Activated naive CD8-positive, alpha-beta T cell treated with anti-CD3 and anti-CD28 coated beads, Interleukin-2, amount 50 U/mL, for 24 hours (primary cell): ENCODE results near the gene KIAA0753.

ENCODE experiments used
- ATAC-seq: fragments of 150-1000 bp; cut with Tn5 transposase; one replicate; pipeline ENCODE4 v1.10.0; 2021
- DNase-seq: peaks from one replicate; pipeline ENCODE4 v3.0.0; 2021
- H3K27ac Mint-ChIP-seq: one replicate; pipeline ENCODE4 v1.8.0; 2021; ENCODE audit warnings: mild to moderate bottlenecking, mixed read lengths
- H3K27me3 Mint-ChIP-seq: one replicate; pipeline ENCODE4 v1.8.0; 2021; ENCODE audit warnings: mixed read lengths
- H3K36me3 Mint-ChIP-seq: one replicate; pipeline ENCODE4 v1.8.0; 2021; ENCODE audit warnings: low read depth, mixed read lengths
- H3K4me1 Mint-ChIP-seq: one replicate; pipeline ENCODE4 v1.8.0; 2021; ENCODE audit warnings: mixed read lengths
- H3K4me3 Mint-ChIP-seq: one replicate; pipeline ENCODE4 v1.8.0; 2021; ENCODE audit warnings: mild to moderate bottlenecking, moderate library complexity, mixed read lengths
- H3K9me3 Mint-ChIP-seq: one replicate; pipeline ENCODE4 v1.8.0; 2021; ENCODE audit warnings: mixed read lengths

KIAA0753 gene

DNA sequence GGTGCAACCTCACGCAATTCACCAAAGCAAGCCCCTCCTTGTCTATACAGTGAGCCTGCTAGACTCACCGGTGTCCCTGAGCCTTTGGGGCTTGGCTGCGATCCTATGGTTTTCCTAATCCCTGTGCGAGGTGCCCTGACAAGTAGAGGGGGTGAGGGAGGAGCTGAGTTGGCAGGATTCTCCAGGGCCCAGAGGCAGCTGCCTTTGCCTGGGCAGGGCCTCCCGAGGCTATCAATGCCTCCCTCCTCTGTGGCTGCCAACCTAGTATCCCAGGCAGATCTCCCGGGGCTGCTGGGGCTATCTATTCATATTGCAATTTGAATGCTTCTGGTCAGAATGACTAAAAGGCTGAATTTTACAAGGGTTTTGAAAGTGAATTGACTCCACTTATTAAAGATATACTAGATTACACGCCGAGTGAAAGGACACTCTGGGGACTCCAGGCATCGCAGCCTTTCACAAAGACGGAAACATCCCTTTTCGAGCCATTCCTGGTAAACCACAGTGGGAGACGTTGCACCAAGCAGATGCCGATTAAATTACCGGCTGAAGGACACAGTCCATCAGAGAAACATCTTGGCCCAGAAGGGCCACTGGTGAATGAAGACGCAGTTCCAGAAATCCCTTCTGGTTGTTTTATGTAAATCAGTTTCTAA, 72.9 kb downstream of the KIAA0753 start:
- Mint-ChIP-seq H3K27ac (no peak overlapping the region), H3K9me3 (no peaks in the 10 kb centered on the region), H3K4me1 (no peaks in the 10 kb centered on the region), H3K4me3 (no peak overlapping the region), H3K36me3 (peaks cover 3% of the 10 kb centered on the region), H3K27me3 (peaks cover 13% of the 10 kb centered on the region)
- DNase-seq (no peak), ATAC-seq (no peak)

DNA sequence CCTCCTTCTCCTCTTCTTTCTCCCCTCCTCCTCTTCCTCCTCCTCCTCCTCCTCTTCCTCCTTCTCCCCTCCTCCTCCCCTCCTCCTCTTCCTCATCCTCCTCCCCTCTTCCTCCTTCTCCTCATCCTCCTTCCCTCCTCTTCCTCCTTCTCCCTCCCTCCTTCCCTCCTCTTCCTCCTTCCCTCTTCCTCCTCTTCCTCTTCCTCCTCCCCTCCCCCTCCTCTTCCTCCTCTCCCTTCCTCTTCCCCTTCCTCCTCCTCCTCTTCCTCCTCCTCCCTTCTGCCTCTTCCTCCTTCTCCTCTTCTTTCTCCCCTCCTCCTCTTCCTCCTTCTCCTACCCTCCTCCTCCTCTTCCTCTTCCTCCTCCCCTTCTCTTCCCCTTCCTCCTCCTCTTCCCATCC, 79.1 kb downstream of the KIAA0753 start:
- Mint-ChIP-seq H3K4me1 (no peaks in the 10 kb centered on the region), H3K27me3 (peaks cover 45% of the 10 kb centered on the region), H3K4me3 (no peak overlapping the region), H3K27ac (no peak overlapping the region), H3K36me3 (peaks cover 3% of the 10 kb centered on the region), H3K9me3 (no peaks in the 10 kb centered on the region)
- ATAC-seq (no peak), DNase-seq (no peak)

DNA sequence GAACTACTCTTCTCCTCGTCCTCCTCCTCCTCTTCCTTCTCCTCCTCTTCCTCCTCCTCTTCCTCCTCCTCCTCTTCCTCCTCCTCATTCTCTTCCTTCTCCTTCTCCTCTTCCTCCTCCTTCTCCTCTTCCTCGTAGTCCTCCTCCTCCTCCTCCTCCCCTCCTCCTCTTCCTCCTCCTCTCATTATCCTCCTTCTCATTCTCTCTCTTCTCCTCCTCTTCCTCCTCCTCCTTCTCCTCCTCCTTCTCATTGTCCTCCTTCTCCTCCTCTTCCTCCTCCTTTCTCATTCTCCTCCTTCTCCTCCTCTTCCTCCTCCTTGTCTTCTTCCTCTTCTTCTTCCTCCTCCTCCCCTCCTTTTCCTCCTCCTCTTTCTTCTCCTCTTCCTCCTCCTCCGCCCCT, 80.0 kb downstream of the KIAA0753 start:
- H3K9me3 Mint-ChIP-seq = no peaks in the 10 kb centered on the region
- ATAC-seq = no peak
- no peak overlapping the region for H3K4me3 Mint-ChIP-seq
- DNase-seq = no peak
- no peak overlapping the region for H3K27ac Mint-ChIP-seq
- H3K4me1 Mint-ChIP-seq = peaks cover under 1% of the 10 kb centered on the region
- H3K27me3 Mint-ChIP-seq = peaks cover 43% of the 10 kb centered on the region
- H3K36me3 Mint-ChIP-seq = peaks cover 3% of the 10 kb centered on the region

DNA sequence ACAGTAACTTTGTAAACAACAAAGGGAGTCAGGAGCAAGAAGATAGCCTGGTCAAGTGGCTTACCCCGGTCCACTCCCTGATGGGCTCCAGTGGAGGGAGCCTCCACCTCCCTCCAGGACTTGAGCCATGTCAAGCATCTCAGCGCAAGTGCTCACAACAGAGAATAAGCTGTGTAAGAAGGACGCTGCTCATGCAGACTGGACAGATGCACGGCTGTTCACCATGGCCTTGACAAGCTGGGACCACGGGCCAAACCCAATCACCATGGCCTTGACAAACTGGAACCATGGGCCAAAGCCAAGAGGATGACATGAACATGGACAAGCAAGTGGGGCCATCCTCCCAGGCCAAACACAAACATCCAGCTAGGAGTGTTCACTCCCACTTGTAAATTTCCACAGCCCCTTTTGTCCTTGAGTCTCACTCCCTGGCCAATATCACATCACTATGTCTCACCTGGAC, 80.7 kb downstream of the KIAA0753 start:
- Mint-ChIP-seq H3K4me1 (peaks cover 6% of the 10 kb centered on the region), H3K27me3 (peaks cover 48% of the 10 kb centered on the region), H3K4me3 (no peak overlapping the region), H3K27ac (no peak overlapping the region), H3K9me3 (no peaks in the 10 kb centered on the region), H3K36me3 (peaks cover 3% of the 10 kb centered on the region)
- DNase-seq (no peak), ATAC-seq (no peak)

DNA sequence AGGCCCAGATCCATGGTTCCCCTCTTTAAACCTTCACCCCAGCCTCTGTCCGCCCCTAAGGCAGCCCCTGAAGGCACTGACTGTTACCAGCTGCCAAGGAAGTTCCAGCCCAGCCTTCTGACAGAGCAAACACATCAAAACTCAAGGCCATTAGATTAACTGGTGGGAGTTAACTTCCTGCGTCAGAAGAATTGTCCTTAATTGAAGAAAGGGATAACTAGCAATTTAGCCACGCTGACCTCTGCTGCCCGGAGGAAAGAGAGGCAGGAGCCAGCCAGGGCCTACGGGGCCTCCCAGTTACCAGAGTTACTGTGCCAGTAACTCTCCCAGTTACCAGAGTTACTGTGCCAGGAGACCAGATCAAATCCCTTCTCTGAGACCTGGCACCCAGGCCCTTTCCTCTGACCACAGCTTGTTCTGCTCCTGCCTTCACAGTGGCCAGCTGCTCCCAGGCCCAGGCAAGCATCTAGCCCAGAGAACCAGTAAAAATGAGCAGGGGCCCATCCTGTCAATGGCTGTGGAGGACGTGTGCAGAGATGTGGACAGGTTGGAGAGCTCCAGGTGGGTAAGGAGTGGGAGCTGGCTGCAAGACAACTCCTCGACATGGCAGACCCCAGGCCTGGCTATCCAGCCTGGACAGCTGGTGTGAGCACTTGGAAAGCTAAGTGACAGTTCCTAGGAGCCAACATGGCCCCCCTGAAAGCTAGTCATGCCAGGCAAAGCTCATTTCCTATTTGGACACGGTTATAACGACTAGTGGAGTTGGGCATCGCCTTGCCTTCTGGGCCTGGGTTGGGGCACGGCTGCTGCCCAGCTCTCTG, 81.4 kb downstream of the KIAA0753 start:
- DNase-seq = no peak
- peaks cover 1% of the 10 kb centered on the region for H3K36me3 Mint-ChIP-seq
- peaks cover 53% of the 10 kb centered on the region for H3K27me3 Mint-ChIP-seq
- no peaks in the 10 kb centered on the region for H3K9me3 Mint-ChIP-seq
- no peak for ATAC-seq
- no peak overlapping the region for H3K4me3 Mint-ChIP-seq
- H3K4me1 Mint-ChIP-seq = peaks cover 9% of the 10 kb centered on the region
- no peak overlapping the region for H3K27ac Mint-ChIP-seq

DNA sequence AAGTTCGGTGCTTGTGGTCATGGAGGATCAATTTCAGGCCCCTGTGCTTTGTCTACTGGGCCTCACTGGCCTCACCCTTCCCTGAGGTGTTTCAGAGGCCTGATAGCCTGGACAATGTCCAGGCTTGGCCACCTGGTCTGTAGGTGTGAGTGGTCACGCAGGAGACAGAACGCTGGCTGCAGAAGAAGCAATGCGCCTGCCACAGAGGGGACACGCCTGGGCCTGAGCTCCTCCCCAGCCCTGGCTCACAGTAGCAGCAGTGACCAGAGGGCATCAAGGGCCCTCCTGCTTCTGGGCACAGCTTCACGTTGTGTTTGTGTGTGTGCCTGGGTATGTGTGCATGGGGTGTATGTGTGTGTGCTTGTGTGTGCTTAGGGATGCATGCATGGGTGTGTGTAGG, 82.2 kb downstream of the KIAA0753 start:
- Mint-ChIP-seq H3K36me3 (no peaks in the 10 kb centered on the region), H3K27ac (no peak overlapping the region), H3K4me1 (peaks cover 9% of the 10 kb centered on the region), H3K4me3 (no peak overlapping the region), H3K27me3 (peaks cover 54% of the 10 kb centered on the region), H3K9me3 (no peaks in the 10 kb centered on the region)
- no peak for ATAC-seq
- no peak for DNase-seq

DNA sequence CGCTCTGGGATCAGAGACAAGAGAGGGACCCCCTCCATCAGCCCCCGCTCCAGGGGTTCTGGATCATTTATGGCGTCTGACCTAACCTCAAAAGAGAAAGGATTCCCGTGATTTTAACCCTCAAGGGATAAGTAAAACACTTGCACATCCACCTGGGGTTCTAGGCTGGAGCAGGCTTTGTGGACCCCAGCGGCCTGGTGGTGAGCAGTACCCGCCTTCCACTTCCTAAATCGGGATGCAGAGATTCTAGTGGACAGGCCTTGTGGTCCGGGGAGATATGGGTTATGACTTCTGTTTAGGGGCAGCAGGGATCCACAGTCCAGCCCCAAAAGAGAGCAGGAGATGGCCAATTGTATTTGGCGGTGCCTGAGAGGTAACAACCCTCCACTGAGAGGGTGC, 83.5 kb downstream of the KIAA0753 start:
- Mint-ChIP-seq H3K9me3 (no peaks in the 10 kb centered on the region), H3K4me3 (no peak overlapping the region), H3K27me3 (peaks cover 49% of the 10 kb centered on the region), H3K36me3 (no peaks in the 10 kb centered on the region), H3K4me1 (peaks cover 9% of the 10 kb centered on the region), H3K27ac (no peak overlapping the region)
- DNase-seq = no peak
- no peak for ATAC-seq

DNA sequence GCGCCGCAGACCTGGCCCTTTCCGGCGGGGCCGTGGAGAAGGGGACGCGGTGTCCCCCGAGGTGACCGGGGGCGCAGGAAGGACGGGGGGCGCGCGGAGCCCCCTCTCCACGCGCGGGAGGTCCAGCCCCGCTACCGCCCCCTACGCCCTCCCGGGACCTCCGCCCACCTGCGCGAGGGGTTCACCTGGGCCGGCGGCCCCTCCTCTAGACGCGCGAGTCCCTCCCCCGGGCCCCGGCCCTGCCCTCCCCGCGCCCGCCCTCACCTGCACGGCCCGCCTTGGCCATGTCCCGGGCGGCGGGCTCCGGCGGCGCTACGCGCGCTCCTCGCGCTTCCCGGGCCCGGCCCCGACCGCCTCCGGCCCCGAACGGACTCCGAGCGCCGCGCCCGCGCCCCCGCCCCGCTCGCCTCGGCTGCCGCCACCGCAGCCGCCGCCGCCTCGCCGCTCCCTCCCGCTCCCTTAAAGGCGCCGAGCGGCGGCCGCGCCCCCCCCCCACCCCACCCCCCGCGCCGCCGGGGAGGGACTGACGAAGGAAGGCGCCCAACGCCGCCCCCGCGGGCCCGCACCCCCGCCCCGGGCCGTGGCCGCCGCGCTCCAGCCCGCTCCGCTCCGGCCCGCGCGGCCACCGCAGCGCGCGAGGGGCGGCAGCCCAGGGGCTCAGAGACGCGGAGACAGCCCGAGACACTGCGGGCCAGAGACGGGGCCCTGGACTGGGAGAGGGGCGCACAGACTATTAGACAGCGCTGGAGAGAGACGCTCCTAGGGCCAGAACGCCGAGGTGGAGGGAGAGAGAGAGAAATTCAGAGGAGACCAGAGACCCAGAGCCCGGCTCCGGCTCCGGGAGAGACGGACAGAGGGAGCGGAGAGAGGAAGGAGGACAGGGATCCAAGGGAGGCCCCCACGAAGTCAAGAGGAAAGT, 84.1 kb downstream of the KIAA0753 start, which contains the start of gene PITPNM3:
PITPNM3 (minus strand) TSS at position 435 of the 919 bp plus-strand sequence; CDS start at position 286, 149 bp downstream.
- Mint-ChIP-seq H3K4me1 (peaks cover 9% of the 10 kb centered on the region), H3K36me3 (no peaks in the 10 kb centered on the region), H3K27me3 (peaks cover 48% of the 10 kb centered on the region), H3K9me3 (no peaks in the 10 kb centered on the region), H3K27ac (no peak within 1 kb of the TSS), H3K4me3 (peak within 1 kb of the TSS; percentile 54)
- DNase-seq = no peak
- no peak for ATAC-seq

DNA sequence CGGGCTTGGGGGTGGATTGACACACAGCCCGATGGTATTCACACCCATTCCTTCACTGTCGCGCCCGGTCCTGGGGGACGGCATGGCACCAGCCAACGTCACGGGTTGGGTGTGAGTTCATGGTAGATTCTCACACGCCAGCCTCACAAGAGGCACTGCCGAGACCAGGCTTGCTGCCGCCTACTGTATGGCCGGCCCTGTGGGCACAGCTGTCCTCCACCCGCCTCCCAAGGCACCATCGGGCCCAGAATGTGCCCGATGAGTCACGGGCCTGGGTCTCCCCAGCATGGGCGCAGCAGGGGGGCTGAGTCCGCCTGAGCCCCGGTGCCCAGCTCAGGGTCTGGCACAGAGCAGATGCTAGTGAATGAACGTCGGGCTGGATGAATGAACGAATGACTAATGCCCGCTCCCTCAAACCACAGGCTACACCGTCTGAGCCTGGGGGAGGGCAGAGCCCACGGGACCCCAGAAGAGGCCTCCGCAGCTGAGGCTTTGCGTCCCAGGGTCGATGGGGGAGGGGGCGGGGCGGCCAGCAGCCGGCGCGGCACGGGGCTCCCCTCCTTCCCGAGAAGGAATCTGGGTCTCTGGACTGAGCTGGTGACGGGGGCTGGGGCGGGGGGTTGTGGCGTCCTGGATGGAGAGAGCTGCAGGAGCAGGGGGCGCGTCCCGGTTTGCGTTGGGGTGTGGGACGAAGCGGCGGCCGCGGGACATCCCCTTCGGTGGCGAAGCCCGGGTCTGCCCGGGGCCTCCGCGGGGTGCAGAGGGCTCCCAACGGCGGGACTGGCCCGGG, 85.0 kb downstream of the KIAA0753 start:
- H3K4me1 Mint-ChIP-seq = peaks cover 9% of the 10 kb centered on the region
- H3K27ac Mint-ChIP-seq = no peak overlapping the region
- no peaks in the 10 kb centered on the region for H3K36me3 Mint-ChIP-seq
- peaks cover 47% of the 10 kb centered on the region for H3K27me3 Mint-ChIP-seq
- no peaks in the 10 kb centered on the region for H3K9me3 Mint-ChIP-seq
- H3K4me3 Mint-ChIP-seq = peak overlapping the region; percentile 54
- ATAC-seq (peak; percentile 78), DNase-seq (peak; percentile 23)

DNA sequence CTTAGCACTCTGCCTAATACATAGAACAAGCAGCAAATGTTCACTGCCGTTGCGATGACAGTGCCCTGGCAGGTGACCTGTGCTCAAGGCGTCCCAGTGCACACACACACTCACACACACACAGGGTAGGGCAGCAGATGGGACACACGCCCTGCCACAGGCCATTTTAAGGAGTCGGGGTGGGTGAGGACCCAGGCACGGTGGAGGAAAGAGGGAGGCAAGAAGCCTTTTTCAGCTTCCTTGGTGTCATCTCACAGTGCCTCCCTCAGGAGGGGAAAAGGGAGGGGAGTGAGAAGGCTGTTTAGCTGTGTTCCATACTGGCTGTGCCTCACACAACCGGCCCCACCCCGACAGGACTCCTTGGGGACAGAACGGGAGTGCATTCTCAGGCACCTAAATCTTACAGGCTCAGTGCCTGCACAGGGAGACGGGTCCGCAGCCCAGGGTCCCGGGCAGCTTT, 85.6 kb downstream of the KIAA0753 start:
- no peak for ATAC-seq
- peaks cover 41% of the 10 kb centered on the region for H3K27me3 Mint-ChIP-seq
- H3K4me1 Mint-ChIP-seq = peaks cover 9% of the 10 kb centered on the region
- no peaks in the 10 kb centered on the region for H3K36me3 Mint-ChIP-seq
- DNase-seq = no peak
- H3K9me3 Mint-ChIP-seq = no peaks in the 10 kb centered on the region
- peak overlapping the region; percentile 40 for H3K4me3 Mint-ChIP-seq
- no peak overlapping the region for H3K27ac Mint-ChIP-seq

DNA sequence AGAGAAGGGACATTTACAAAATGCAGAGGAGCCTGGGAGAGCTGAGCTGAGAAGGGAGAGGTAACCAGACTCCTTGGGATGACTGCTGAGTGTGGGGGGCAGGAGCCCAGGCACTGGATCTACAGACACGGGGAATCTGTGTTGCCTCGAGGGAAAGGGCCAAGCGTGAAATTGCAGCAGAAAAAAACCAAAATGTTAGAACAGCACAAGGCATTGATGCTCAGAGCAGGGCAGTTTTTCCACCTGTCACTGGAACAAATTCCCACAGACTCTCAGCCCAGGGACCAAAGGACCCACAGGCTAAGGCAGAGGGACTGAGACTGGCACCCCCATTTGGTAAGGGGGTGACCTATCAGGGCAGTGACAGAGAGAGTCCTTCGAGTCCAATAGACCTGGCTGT, 86.2 kb downstream of the KIAA0753 start:
- no peak for DNase-seq
- ATAC-seq = no peak
- Mint-ChIP-seq H3K36me3 (no peaks in the 10 kb centered on the region), H3K4me3 (no peak overlapping the region), H3K27me3 (peaks cover 41% of the 10 kb centered on the region), H3K9me3 (no peaks in the 10 kb centered on the region), H3K27ac (no peak overlapping the region), H3K4me1 (peaks cover 9% of the 10 kb centered on the region)

DNA sequence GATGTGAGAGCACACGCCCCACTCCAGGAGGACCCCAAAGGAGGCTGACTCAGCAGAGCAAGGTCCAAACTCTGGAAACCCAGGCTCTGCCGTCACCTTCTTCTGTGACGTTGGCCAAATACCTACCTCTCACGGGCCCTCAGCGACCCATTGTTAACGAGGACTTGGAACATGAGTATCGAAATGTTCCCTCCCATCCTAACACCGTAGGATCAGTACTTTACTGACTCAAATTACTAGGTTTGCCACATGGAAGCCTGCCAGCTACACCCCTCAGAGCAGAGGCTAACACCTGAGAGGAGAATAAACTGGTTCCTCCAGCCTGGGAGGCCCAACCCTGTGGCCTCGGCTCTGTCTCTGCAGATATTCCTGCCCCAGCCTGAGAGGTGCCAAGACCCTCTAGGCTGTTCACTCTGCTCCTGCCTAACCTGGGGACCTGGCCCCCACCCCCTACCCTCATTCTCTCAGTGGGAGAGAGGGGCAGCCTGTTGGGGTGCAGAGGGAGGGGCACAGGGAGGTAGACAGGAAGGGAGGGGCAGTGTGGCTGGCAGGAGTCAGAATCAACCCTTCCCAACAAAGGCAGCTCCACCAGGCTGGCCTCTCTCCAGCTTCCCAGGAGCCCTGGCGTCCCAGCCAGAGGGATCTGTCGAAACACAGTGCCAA, 88.5 kb downstream of the KIAA0753 start:
- Mint-ChIP-seq H3K27me3 (peaks cover 33% of the 10 kb centered on the region), H3K4me3 (no peak overlapping the region), H3K27ac (no peak overlapping the region), H3K36me3 (no peaks in the 10 kb centered on the region), H3K9me3 (no peaks in the 10 kb centered on the region), H3K4me1 (peaks cover 18% of the 10 kb centered on the region)
- DNase-seq = no peak
- ATAC-seq = no peak

DNA sequence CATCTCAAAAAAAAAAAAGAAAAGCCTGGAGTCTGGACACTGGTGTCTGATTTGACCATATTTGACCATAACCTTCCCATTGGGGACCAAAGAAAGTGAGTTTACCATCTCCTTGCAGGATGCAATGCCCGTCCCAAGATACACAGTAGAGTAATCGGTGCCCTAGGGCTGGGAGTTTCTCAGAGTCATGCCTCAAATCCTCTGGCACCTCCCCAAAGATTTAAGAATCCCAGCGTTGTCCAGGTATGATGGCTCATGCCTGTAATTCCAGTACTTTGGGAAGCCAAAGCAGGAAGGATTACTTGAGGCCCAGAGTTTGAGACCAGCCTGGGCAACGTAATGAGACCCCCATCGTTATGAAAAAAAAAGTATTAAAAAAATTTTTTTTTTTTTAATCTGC, 89.2 kb downstream of the KIAA0753 start:
- Mint-ChIP-seq H3K36me3 (no peaks in the 10 kb centered on the region), H3K27me3 (peaks cover 29% of the 10 kb centered on the region), H3K27ac (no peak overlapping the region), H3K4me3 (no peak overlapping the region), H3K4me1 (peaks cover 18% of the 10 kb centered on the region), H3K9me3 (no peaks in the 10 kb centered on the region)
- ATAC-seq (no peak), DNase-seq (no peak)
